IMR-90 (cell line): ENCODE results near the gene TNRC6A.

Source experiments
- CEBPB ChIP-seq: IDR thresholded peaks from 2 replicates; pipeline ENCODE4 v1.6.1; 2012; ENCODE audit warnings: low read depth, low read length, improper control_type of control experiment
- CHD1 ChIP-seq: IDR thresholded peaks from 2 replicates; pipeline ENCODE4 v1.6.1; 2012; ENCODE audit warnings: low read depth, low read length, improper control_type of control experiment
- CTCF ChIP-seq: conservative IDR thresholded peaks from 2 replicates; pipeline ENCODE4 v1.5.1; 2012; ENCODE audit warnings: mild to moderate bottlenecking, low read depth, low read length, improper control_type of control experiment
- ELK1 ChIP-seq: fragments of 150-350 bp; IDR thresholded peaks from 2 replicates; pipeline ENCODE4 v1.6.1; 2016; ENCODE audit warnings: low read depth, mild to moderate bottlenecking, low read length, moderate library complexity, borderline replicate concordance
- MAFK ChIP-seq: IDR thresholded peaks from 2 replicates; pipeline ENCODE4 v1.6.1; 2012; ENCODE audit warnings: low read depth, low read length, improper control_type of control experiment
- POLR2A ChIP-seq: IDR thresholded peaks from 2 replicates; pipeline ENCODE4 v1.6.1; 2012; ENCODE audit warnings: mild to moderate bottlenecking, low read depth, low read length
- RAD21 ChIP-seq: IDR thresholded peaks from 2 replicates; pipeline ENCODE4 v1.6.1; 2012; ENCODE audit warnings: low read length, improper control_type of control experiment
- USF2 ChIP-seq: fragments of 150-350 bp; IDR thresholded peaks from 2 replicates; pipeline ENCODE4 v1.6.1; 2017; ENCODE audit warnings: mild to moderate bottlenecking, antibody characterized with exemption, low read length, low read depth

- TF ChIP-seq CTCF (no peak), POLR2A (no peak), USF2 (no peak), MAFK (no peak), CEBPB (no peak), RAD21 (no peak), ELK1 (no peak), CHD1 (no peak)
Measured at GRCh38 chr16:24738895-24739294, 9.4 kb downstream of the TNRC6A start.
